CD8-positive, alpha-beta memory T cell (primary cell): ENCODE data around the gene SCAF11. TPM values are rescaled to one million over a fixed set of nuclear protein-coding genes. Genes with fewer than 3 reads are reported as not detected.

Experiments used
- CTCF ChIA-PET: fragments of 350-600 bp; sonication (Branson Sonifier 250); formaldehyde crosslinking; loops from one replicate; lab custom pipeline; 2021; ENCODE audit warnings: antibody characterized with exemption; lab: Charles Lee
- POLR2A ChIA-PET: fragments of 350-600 bp; sonication (Branson Sonifier 250); formaldehyde crosslinking; loops from one replicate; lab custom pipeline; 2021; ENCODE audit warnings: antibody characterized with exemption; lab: Charles Lee
- DNase-seq, 5 donors: peaks; one replicate each; pipeline versions ENCODE4 v3.0.0 to v3.0.0-alpha.2; 2020 to 2022; ENCODE audit warnings: mixed read lengths in 1 of 5
- H3K27ac ChIP-seq: one replicate; pipeline ENCODE4 v1.7.0; 2013; ENCODE audit warnings: low read depth, mild to moderate bottlenecking, low read length, moderate library complexity
- H3K27me3 ChIP-seq: 2 replicates; pipeline ENCODE4 v1.7.0; 2013; ENCODE audit warnings: low read length, mild to moderate bottlenecking; ENCODE audit not compliant: insufficient read depth, poor library complexity, severe bottlenecking
- H3K36me3 ChIP-seq: 2 replicates; pipeline ENCODE4 v1.7.0; 2013; ENCODE audit warnings: mild to moderate bottlenecking, low read length, moderate library complexity; ENCODE audit not compliant: insufficient read depth
- H3K4me1 ChIP-seq: 2 replicates; pipeline ENCODE4 v1.7.0; 2013; ENCODE audit warnings: mild to moderate bottlenecking, low read length, moderate library complexity; ENCODE audit not compliant: insufficient read depth
- H3K4me3 ChIP-seq: 2 replicates; pipeline ENCODE4 v1.7.0; 2013; ENCODE audit warnings: mild to moderate bottlenecking, low read length
- H3K9me3 ChIP-seq: 2 replicates; pipeline ENCODE4 v1.7.0; 2013; ENCODE audit warnings: mild to moderate bottlenecking, low read length
- H3K27ac Mint-ChIP-seq, 8 donors: one replicate each; pipeline ENCODE4 v1.8.0; 2020 to 2021; ENCODE audit warnings: mixed read lengths in 8 of 8, mild to moderate bottlenecking in 6 of 8, inconsistent platforms in 3 of 8, moderate library complexity in 3 of 8
- H3K27me3 Mint-ChIP-seq, 2 donors: one replicate each; pipeline ENCODE4 v1.8.0; 2020 to 2021; ENCODE audit warnings: mixed read lengths in 2 of 2, mild to moderate bottlenecking in 1 of 2, moderate library complexity in 1 of 2
- H3K36me3 Mint-ChIP-seq, 3 donors: one replicate each; pipeline ENCODE4 v1.8.0; 2020 to 2021; ENCODE audit warnings: mixed read lengths in 3 of 3, inconsistent platforms in 1 of 3, mild to moderate bottlenecking in 1 of 3
- H3K4me1 Mint-ChIP-seq, 3 donors: one replicate each; pipeline ENCODE4 v1.8.0; 2020 to 2021; ENCODE audit warnings: mixed read lengths in 3 of 3, inconsistent platforms in 1 of 3, mild to moderate bottlenecking in 1 of 3
- H3K4me3 Mint-ChIP-seq, 7 donors: one replicate each; pipeline ENCODE4 v1.8.0; 2020 to 2021; ENCODE audit warnings: mixed read lengths in 7 of 7, mild to moderate bottlenecking in 6 of 7, moderate library complexity in 4 of 7, inconsistent platforms in 2 of 7
- H3K9me3 Mint-ChIP-seq, 5 donors: one replicate each; pipeline ENCODE4 v1.8.0; 2020 to 2022; ENCODE audit warnings: mixed read lengths in 5 of 5, mild to moderate bottlenecking in 3 of 5, moderate library complexity in 2 of 5, inconsistent platforms in 1 of 5
- polyA plus RNA-seq: library from polyadenylated mRNA; unstranded; fragments of 300-500 nt; fragmentation: Illumina TruSeq; gene quantifications from one replicate; pipeline ENCODE4 v1.2.3, GENCODE V29; 2021
- total RNA-seq, 2 experiments: library from RNA; stranded (reverse); gene quantifications; one replicate each; pipeline ENCODE4 v1.2.3, GENCODE V29; 2021

Gene SCAF11
- total and polyA plus RNA-seq, 3 experiments from 2014 or later = 114 to 125 (median 119) TPM

- Mint-ChIP-seq H3K4me1 (peaks cover 74 to 81% (median 75%) of the 10 kb centered on the region in 3 donors), H3K4me3 (peak overlapping the region; percentile 16 to 97 (median 92)), H3K36me3 (peaks cover 0 to 44% (median 6%) of the 10 kb centered on the region in 3 donors), H3K27ac (peak overlapping the region; percentile 47 to 100 (median 84)), H3K27me3 (peaks cover 0 to 10% of the 10 kb centered on the region in 2 donors), H3K9me3 (peaks cover 0 to 2% (median 0%) of the 10 kb centered on the region in 5 donors)
- no peaks in the 10 kb centered on the region for H3K27me3 ChIP-seq
- ChIA-PET CTCF (no interaction called here), POLR2A (no interaction called here)
- no peak overlapping the region for H3K4me3 ChIP-seq
- H3K4me1 ChIP-seq = peaks cover 63% of the 10 kb centered on the region
- H3K36me3 ChIP-seq = no peaks in the 10 kb centered on the region
- H3K9me3 ChIP-seq = no peaks in the 10 kb centered on the region
- no peak overlapping the region for H3K27ac ChIP-seq
- DNase-seq = no peak
These were observed 2.1 kb downstream of the SCAF11 start for GRCh38 chr12:45988264-45988663.

DNA sequence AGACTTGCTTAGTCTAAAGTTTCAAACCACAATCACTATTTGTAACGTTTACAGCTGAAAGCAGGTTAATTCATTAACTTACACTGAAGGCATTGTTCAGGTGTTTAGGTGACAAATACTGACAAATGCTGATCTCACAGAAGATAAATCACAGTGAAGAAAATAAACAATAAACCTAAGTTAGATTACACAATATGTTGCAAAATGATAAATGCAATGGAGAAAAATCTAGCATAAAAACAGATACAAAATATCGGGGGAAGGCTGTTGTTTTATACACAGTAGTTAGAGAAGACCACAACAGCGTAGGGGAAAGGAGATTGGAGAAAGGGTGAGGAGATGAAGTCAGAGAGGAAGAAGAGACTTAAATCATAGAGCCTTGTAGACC, 3.0 kb downstream of the SCAF11 start:
- ChIA-PET POLR2A (no interaction called here), CTCF (no interaction called here)
- Mint-ChIP-seq H3K4me1 (peaks cover 82 to 90% (median 85%) of the 10 kb centered on the region in 3 donors), H3K27ac (peak overlapping the region in 7 of 8 donors; percentile 54 to 93 (median 85)), H3K36me3 (peaks cover 0 to 47% (median 8%) of the 10 kb centered on the region in 3 donors), H3K4me3 (peak overlapping the region; percentile 0 to 94 (median 91)), H3K27me3 (peaks cover 0 to 10% of the 10 kb centered on the region in 2 donors), H3K9me3 (peaks cover 0 to 2% (median 0%) of the 10 kb centered on the region in 5 donors)
- Histone ChIP-seq H3K4me1 (peaks cover 71% of the 10 kb centered on the region), H3K27ac (no peak overlapping the region), H3K9me3 (no peaks in the 10 kb centered on the region), H3K4me3 (no peak overlapping the region), H3K27me3 (no peaks in the 10 kb centered on the region), H3K36me3 (no peaks in the 10 kb centered on the region)
- no peak for DNase-seq

DNA sequence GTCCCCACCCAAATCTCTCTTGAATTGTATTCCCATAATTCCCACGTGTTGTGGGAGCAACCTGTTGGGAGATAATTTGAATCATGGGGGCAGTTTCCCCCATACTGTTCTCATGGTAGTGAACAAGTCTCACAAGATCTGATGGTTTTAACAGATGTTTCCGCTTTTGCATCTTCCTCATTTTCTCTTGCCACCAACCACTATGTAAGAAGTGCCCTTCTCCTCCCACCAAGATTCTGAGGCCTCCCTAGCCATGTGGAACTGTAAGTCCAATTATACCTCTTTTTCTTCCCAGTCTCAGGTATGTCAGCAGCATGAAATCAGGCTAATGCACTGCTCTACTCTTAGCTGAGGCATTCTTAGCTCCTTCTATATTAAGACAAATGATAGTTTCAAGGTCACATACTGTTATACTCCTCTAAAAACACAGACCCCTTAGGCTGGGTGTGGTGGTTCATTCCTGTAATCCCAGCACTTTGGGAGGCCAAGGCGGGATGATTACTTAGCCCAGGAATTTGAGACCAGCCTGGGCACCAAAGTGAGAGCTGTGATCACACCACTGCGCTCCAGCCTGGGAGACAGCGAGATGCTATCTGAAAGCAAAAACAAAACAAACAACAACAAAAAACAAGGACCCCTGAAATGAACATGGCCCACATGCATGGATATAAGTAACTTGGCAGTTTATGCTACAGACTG, 3.6 kb downstream of the SCAF11 start:
- DNase-seq = no peak
- H3K27ac Mint-ChIP-seq = peak overlapping the region; percentile 52 to 93 (median 84)
- H3K4me3 Mint-ChIP-seq = peak overlapping the region in 6 of 7 donors; percentile 18 to 92 (median 72)
- H3K4me3 ChIP-seq = no peak overlapping the region
- H3K4me1 Mint-ChIP-seq = peaks cover 81 to 90% (median 85%) of the 10 kb centered on the region in 3 donors
- H3K9me3 ChIP-seq = no peaks in the 10 kb centered on the region
- no peaks in the 10 kb centered on the region for H3K27me3 ChIP-seq
- H3K4me1 ChIP-seq = peaks cover 67% of the 10 kb centered on the region
- peaks cover 0 to 2% (median 0%) of the 10 kb centered on the region in 5 donors for H3K9me3 Mint-ChIP-seq
- ChIA-PET CTCF (no interaction called here), POLR2A (no interaction called here)
- H3K36me3 ChIP-seq = no peaks in the 10 kb centered on the region
- H3K27me3 Mint-ChIP-seq = peaks cover 0 to 10% of the 10 kb centered on the region in 2 donors
- no peak overlapping the region for H3K27ac ChIP-seq
- H3K36me3 Mint-ChIP-seq = peaks cover 0 to 47% (median 8%) of the 10 kb centered on the region in 3 donors

DNA sequence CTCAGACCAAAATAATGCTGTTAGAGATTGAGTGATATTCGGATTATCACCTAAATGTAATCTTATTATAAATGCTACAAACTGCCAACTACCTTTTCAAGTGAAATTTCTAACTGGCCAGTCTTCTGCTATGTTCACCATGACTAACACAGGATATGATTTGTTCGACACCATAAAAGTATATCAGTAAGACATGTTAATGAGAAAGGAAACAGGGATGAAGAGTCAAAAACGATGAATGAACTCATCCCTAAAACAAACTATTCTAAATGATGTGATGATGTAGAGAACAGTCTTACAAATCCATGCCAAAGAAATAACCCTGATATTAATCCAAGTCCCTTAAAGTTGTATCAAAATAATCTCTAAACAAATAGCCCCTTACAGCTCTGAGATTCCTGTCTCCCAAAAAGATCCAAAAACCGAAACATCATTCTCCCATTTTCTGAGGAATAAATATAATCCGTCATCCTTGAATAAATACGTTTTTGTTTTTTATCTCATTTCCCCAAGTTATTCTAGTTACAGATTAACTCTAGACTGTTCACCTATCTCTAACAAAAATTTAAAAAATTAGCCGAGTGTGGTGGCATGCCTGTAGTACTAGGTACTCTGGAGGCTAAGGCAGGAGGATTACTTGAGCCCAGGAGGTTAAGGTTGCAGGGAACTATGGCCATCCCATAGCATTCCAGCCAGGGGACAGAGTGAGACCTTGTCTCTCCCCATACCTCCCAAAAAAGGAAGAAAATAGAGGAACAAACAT, 9.1 kb downstream of the SCAF11 start:
- CTCF ChIA-PET = interaction anchor here (1.5 kb wide), 2 partner anchors 10 to 436 kb away, joined by 3 to 4 read pairs; no protein-coding TSS in a partner anchor
- H3K36me3 Mint-ChIP-seq = peaks cover 0 to 31% (median 11%) of the 10 kb centered on the region in 3 donors
- Histone ChIP-seq H3K9me3 (no peaks in the 10 kb centered on the region), H3K36me3 (no peaks in the 10 kb centered on the region), H3K4me3 (no peak overlapping the region), H3K27ac (no peak overlapping the region), H3K4me1 (peaks cover 87% of the 10 kb centered on the region), H3K27me3 (no peaks in the 10 kb centered on the region)
- peak overlapping the region in 1 of 8 donors; percentile 64 for H3K27ac Mint-ChIP-seq
- H3K9me3 Mint-ChIP-seq = no peaks in the 10 kb centered on the region
- peaks cover 90 to 100% (median 100%) of the 10 kb centered on the region in 3 donors for H3K4me1 Mint-ChIP-seq
- H3K27me3 Mint-ChIP-seq = no peaks in the 10 kb centered on the region
- POLR2A ChIA-PET = no interaction called here
- peak overlapping the region in 3 of 7 donors; percentile 17 to 42 (median 41) for H3K4me3 Mint-ChIP-seq
- DNase-seq = no peak

GRCh38 chr12:45980540-45980939, 9.8 kb downstream of the SCAF11 start:
- peak overlapping the region in 2 of 8 donors; percentile 6 to 41 for H3K27ac Mint-ChIP-seq
- CTCF ChIA-PET = no interaction called here

GRCh38 chr12:45978108-45978507, 12.3 kb downstream of the SCAF11 start:
- H3K27ac Mint-ChIP-seq = peak overlapping the region in 5 of 8 donors; percentile 20 to 51 (median 26)
- peaks cover 84 to 100% (median 99%) of the 10 kb centered on the region in 3 donors for H3K4me1 Mint-ChIP-seq
- no peak for DNase-seq
- no peaks in the 10 kb centered on the region for H3K27me3 ChIP-seq
- H3K36me3 Mint-ChIP-seq = peaks cover 10 to 42% (median 17%) of the 10 kb centered on the region in 3 donors
- H3K36me3 ChIP-seq = no peaks in the 10 kb centered on the region
- H3K4me3 ChIP-seq = no peak overlapping the region
- ChIA-PET CTCF (no interaction called here), POLR2A (interaction anchor here (0.7 kb wide), 1 partner anchor 31 kb away, joined by 3 read pairs; no protein-coding TSS in a partner anchor)
- H3K27ac ChIP-seq = no peak overlapping the region
- peak overlapping the region in 5 of 7 donors; percentile 1 to 46 (median 20) for H3K4me3 Mint-ChIP-seq
- peaks cover 57% of the 10 kb centered on the region for H3K4me1 ChIP-seq
- H3K9me3 ChIP-seq = no peaks in the 10 kb centered on the region
- no peaks in the 10 kb centered on the region for H3K27me3 Mint-ChIP-seq
- H3K9me3 Mint-ChIP-seq = peaks cover 0 to 8% (median 0%) of the 10 kb centered on the region in 5 donors

More at GRCh38 chr12:45980540-45980939, 9.8 kb downstream of the SCAF11 start:
- H3K27me3 Mint-ChIP-seq = no peaks in the 10 kb centered on the region
- H3K36me3 Mint-ChIP-seq = peaks cover 0 to 28% (median 9%) of the 10 kb centered on the region in 3 donors
- Histone ChIP-seq H3K4me3 (no peak overlapping the region), H3K36me3 (no peaks in the 10 kb centered on the region), H3K27ac (no peak overlapping the region), H3K9me3 (no peaks in the 10 kb centered on the region), H3K4me1 (peaks cover 79% of the 10 kb centered on the region), H3K27me3 (no peaks in the 10 kb centered on the region)
- DNase-seq = no peak
- peaks cover 88 to 100% (median 100%) of the 10 kb centered on the region in 3 donors for H3K4me1 Mint-ChIP-seq
- POLR2A ChIA-PET = no interaction called here
- H3K4me3 Mint-ChIP-seq = peak overlapping the region in 3 of 7 donors; percentile 27 to 57 (median 49)
- H3K9me3 Mint-ChIP-seq = no peaks in the 10 kb centered on the region

- peaks cover 0 to 10% (median 2%) of the 10 kb centered on the region in 5 donors for H3K9me3 Mint-ChIP-seq
- DNase-seq = no peak
- H3K4me3 Mint-ChIP-seq = peak overlapping the region in 4 of 7 donors; percentile 4 to 26 (median 23)
- ChIA-PET POLR2A (interaction anchor here (0.7 kb wide), 1 partner anchor 30 kb away, joined by 3 read pairs; no protein-coding TSS in a partner anchor), CTCF (no interaction called here)
- Histone ChIP-seq H3K4me1 (peaks cover 53% of the 10 kb centered on the region), H3K36me3 (no peaks in the 10 kb centered on the region), H3K4me3 (no peak overlapping the region), H3K27ac (no peak overlapping the region), H3K27me3 (no peaks in the 10 kb centered on the region), H3K9me3 (no peaks in the 10 kb centered on the region)
- H3K27me3 Mint-ChIP-seq = no peaks in the 10 kb centered on the region
- peaks cover 82 to 99% (median 99%) of the 10 kb centered on the region in 3 donors for H3K4me1 Mint-ChIP-seq
- peaks cover 13 to 41% (median 18%) of the 10 kb centered on the region in 3 donors for H3K36me3 Mint-ChIP-seq
- H3K27ac Mint-ChIP-seq = peak overlapping the region in 3 of 8 donors; percentile 16 to 36 (median 25)
These were observed 12.8 kb downstream of the SCAF11 start for GRCh38 chr12:45977620-45978019.
